SH-SY5Y (cell line): ENCODE data around the gene KCNJ6.

Source experiments
- GATA2 ChIP-seq: IDR thresholded peaks from 2 replicates; pipeline ENCODE4 v1.6.1; 2011; ENCODE audit warnings: mild to moderate bottlenecking, low read depth, low read length
- GATA3 ChIP-seq: IDR thresholded peaks from 2 replicates; pipeline ENCODE4 v1.6.1; 2011; ENCODE audit warnings: low read depth, mild to moderate bottlenecking, low read length, moderate library complexity

GRCh38 chr21:37560385-37560784, 355.9 kb downstream of the KCNJ6 start:
- TF ChIP-seq GATA2, result no peak
- no peak for TF ChIP-seq GATA3
